ENCODE data around the gene SGPL1. TPM values are rescaled to one million over a fixed set of nuclear protein-coding genes. Genes with fewer than 3 reads are reported as not detected.

SGPL1 gene
- total RNA-seq, 1 experiment from 2014 or later = 52.6 TPM

DNA sequence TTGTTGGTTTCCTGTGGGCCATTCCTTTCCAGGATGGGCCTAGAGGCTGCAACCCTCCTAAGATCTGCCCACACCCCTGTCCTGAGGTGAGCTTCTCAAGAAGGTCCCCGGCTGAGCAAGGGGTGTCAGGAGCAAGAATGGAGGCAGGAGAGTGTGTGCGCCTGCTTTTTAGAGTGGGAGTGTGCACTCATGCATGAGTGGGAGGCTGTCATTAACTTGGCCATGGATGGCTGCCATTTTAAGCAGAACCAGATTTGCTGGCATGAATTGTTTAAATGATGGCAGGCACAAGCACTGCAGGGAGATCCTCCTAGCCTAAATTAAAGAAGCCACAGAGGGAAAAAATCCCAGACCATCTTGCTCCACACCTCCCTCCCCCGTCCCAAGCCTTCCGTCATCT is 2.9 kb upstream of the SGPL1 start:
- no CpG with 5 or more reads among the region's 4 CpGs for WGBS (ENCODE audit: extremely low coverage, insufficient read length, low lambda C conversion rate)
- peaks cover 5 to 6% (median 5%) of the 10 kb centered on the region in 3 experiments; a peak in 5 of 7 replicates for H3K36me3 Mint-ChIP-seq (ENCODE audit: insufficient read depth in 1 of 3, low read depth in 3 of 3)

More for the DNA sequence above, 2.9 kb upstream of the SGPL1 start:
- Histone ChIP-seq H2BK20ac (ENCODE audit: low read depth, low read length, poor library complexity, severe bottlenecking) (no peak overlapping the region), H3K27ac (ENCODE audit: insufficient read length, low read depth, low read length) (no peak overlapping the region), H3K4me2 (ENCODE audit: insufficient read depth, insufficient read length, low read length) (no peak overlapping the region), H3K56ac (ENCODE audit: insufficient read length, low read depth, low read length) (no peak overlapping the region), H3K79me1 (ENCODE audit: insufficient read depth, low read depth, low read length, poor library complexity, severe bottlenecking) (no peaks in the 10 kb centered on the region), H2AK5ac (ENCODE audit: insufficient read length, low read length) (no peak overlapping the region), H3K9me3 (ENCODE audit: control insufficient read depth, low read depth, low read length) (no peaks in the 10 kb centered on the region), H3T11ph (ENCODE audit: low read length) (no peak overlapping the region), H2BK12ac (ENCODE audit: insufficient read length, low read depth, low read length) (no peak overlapping the region), H2AFZ (ENCODE audit: low read length) (no peak overlapping the region), H4K8ac (replicated peaks; ENCODE audit: insufficient read length, low read depth, low read length) (no peak overlapping the region), H3K9ac (ENCODE audit: extremely low read depth, insufficient read length, low read length) (no peak overlapping the region), H3K27me3 (ENCODE audit: insufficient read depth, low read length) (no peaks in the 10 kb centered on the region), H3K23me2 (ENCODE audit: insufficient read length, low read depth, low read length, poor library complexity, severe bottlenecking) (peaks cover 5% of the 10 kb centered on the region), H4K20me1 (ENCODE audit: control insufficient read depth, insufficient read depth, insufficient read length) (no peaks in the 10 kb centered on the region), H3K4me1 (ENCODE audit: insufficient read depth, low read length) (no peaks in the 10 kb centered on the region), H3K23ac (ENCODE audit: insufficient read length, low read depth, low read length) (no peak overlapping the region), H4K5ac (ENCODE audit: insufficient read length, low read depth, low read length) (no peak overlapping the region), H3K4ac (ENCODE audit: low read depth, low read length) (no peak overlapping the region), H2BK5ac (ENCODE audit: insufficient read length, low read length) (no peak overlapping the region), H2BK120ac (ENCODE audit: low read depth, low read length, poor library complexity, severe bottlenecking) (no peak overlapping the region), H3K79me2 (ENCODE audit: insufficient read depth, low read length) (peaks cover 3% of the 10 kb centered on the region; the same call in 1 of the 2 replicates), H2BK15ac (ENCODE audit: low read depth, low read length) (no peak overlapping the region), H3K14ac (ENCODE audit: insufficient read depth, low read length) (no peak overlapping the region), H4K91ac (ENCODE audit: insufficient read length, low read depth, low read length) (no peak overlapping the region), H3K18ac (ENCODE audit: insufficient read length, low read depth, low read length) (no peak overlapping the region)
- DNase-seq = no peak
- Mint-ChIP-seq H3K4me3 (no peak overlapping the region), H3K27ac (no peak overlapping the region), H3K4me1 (peaks cover 23 to 24% of the 10 kb centered on the region in 2 experiments), H3K27me3 (ENCODE audit: low read depth) (no peaks in the 10 kb centered on the region; the same call in 1 of the 2 replicates), H3K9me3 (no peaks in the 10 kb centered on the region)
- TF ChIP-seq, protein P1, sequence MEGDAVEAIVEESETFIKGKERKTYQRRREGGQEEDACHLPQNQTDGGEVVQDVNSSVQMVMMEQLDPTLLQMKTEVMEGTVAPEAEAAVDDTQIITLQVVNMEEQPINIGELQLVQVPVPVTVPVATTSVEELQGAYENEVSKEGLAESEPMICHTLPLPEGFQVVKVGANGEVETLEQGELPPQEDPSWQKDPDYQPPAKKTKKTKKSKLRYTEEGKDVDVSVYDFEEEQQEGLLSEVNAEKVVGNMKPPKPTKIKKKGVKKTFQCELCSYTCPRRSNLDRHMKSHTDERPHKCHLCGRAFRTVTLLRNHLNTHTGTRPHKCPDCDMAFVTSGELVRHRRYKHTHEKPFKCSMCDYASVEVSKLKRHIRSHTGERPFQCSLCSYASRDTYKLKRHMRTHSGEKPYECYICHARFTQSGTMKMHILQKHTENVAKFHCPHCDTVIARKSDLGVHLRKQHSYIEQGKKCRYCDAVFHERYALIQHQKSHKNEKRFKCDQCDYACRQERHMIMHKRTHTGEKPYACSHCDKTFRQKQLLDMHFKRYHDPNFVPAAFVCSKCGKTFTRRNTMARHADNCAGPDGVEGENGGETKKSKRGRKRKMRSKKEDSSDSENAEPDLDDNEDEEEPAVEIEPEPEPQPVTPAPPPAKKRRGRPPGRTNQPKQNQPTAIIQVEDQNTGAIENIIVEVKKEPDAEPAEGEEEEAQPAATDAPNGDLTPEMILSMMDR (conservative IDR thresholded peaks at IDR 0.05) = no peak
